VCaP (cell line): ENCODE results near the gene PAX5.
A peak's percentile ranks its signal among the peaks of the same experiment; 100 is the strongest.

Experiments
- H3K27ac ChIP-seq: fragments of 450-650 bp; 2 replicates; pipeline ENCODE4 v1.5.1; 2017
- TF ChIP-seq, protein P1 (sequence below): fragments of 450-650 bp; conservative IDR thresholded peaks from 2 replicates; pipeline ENCODE4 v1.5.1; 2017; ENCODE audit warnings: mild to moderate bottlenecking, moderate library complexity

The PAX5 gene

DNA sequence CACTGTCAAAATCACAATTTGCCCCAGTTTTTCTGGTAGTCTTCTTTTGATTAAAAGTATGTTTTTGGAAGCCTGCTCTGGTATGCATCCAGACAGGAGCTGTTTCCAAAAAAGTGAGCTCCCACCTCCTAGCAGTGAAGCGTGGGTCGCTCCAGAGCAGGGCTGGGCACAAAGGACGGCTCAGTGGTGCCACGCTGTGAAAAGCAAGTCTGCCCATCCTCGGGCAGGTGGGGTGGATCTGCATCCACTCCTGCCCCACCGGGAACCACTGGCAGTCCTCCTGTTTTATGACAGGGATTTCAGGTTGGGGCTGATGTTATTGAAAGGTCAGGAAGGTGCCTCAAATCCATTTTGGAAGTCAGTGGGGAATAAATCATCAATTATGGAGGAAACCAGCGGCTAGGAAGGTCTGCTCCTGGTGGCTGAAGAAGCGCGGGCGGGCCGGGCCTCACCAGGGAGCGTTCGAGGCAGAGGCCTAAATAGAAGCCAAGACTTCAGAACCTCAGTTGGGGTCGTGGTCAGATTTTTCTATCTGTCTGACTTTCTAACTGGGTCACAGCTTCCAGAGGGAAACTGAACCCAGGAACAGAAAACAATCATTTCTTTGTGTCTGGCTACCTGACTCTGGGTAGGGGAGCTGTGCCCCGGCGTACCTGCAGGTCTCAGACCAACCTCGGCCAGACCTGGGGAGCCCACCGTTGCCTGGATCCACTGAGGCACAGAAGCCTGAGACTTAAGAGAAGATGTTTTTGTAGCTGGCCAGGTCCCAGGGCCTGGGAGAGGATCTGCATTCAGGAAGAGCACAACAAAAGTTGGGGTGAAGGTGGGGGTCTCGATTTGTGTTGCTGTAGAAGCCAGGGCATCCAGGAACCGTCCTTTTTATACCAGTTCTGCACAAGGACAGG, 168.1 kb downstream of the PAX5 start:
- TF ChIP-seq, protein P1, sequence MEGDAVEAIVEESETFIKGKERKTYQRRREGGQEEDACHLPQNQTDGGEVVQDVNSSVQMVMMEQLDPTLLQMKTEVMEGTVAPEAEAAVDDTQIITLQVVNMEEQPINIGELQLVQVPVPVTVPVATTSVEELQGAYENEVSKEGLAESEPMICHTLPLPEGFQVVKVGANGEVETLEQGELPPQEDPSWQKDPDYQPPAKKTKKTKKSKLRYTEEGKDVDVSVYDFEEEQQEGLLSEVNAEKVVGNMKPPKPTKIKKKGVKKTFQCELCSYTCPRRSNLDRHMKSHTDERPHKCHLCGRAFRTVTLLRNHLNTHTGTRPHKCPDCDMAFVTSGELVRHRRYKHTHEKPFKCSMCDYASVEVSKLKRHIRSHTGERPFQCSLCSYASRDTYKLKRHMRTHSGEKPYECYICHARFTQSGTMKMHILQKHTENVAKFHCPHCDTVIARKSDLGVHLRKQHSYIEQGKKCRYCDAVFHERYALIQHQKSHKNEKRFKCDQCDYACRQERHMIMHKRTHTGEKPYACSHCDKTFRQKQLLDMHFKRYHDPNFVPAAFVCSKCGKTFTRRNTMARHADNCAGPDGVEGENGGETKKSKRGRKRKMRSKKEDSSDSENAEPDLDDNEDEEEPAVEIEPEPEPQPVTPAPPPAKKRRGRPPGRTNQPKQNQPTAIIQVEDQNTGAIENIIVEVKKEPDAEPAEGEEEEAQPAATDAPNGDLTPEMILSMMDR, result no peak
- no peak overlapping the region for H3K27ac ChIP-seq

DNA sequence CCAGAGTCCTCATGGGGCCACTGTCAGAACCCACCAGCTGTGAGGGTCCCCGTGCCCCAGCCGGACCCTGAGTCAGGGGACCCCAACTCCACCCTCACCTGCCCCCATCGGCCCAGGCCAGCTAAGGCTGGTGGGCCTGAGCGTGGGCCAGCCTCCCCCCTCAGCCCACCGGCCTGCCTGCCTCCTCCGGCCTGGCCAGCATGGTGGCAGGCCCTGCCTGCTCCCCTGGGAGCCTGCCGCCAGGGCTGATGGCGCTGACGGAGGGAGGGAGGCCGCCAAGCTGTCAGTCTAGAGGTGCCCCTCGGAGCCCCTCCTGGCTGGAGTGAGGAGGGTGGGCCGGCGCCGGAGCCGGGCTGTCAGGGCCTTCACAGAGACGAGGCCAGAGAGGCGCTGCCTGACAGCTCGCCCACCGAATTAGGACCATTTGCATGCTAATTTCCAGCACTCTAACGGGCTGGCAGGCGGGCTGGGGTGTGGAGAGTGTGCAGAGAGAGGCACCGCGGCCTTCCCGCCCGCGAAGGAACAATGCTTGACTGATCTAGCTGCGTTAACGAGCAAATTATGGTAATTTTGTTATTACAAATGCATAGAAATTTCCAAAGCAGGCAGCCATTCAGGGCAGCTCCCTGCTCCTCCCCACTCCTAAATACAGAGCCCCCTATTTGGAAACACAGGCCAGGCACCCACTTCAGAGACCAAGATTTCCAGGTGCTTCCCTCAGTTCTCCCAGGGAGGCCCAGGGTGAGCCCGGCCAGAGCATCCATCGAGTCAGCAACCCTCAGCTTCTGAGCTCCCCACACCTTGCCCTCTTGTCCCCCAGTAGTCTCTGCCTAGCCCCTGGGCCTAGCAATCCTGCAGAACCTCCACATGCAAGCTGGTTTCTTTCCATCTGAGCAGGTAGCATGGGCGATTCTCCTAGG, 169.3 kb downstream of the PAX5 start:
- H3K27ac ChIP-seq, result no peak overlapping the region
- TF ChIP-seq, protein P1, result no peak

DNA sequence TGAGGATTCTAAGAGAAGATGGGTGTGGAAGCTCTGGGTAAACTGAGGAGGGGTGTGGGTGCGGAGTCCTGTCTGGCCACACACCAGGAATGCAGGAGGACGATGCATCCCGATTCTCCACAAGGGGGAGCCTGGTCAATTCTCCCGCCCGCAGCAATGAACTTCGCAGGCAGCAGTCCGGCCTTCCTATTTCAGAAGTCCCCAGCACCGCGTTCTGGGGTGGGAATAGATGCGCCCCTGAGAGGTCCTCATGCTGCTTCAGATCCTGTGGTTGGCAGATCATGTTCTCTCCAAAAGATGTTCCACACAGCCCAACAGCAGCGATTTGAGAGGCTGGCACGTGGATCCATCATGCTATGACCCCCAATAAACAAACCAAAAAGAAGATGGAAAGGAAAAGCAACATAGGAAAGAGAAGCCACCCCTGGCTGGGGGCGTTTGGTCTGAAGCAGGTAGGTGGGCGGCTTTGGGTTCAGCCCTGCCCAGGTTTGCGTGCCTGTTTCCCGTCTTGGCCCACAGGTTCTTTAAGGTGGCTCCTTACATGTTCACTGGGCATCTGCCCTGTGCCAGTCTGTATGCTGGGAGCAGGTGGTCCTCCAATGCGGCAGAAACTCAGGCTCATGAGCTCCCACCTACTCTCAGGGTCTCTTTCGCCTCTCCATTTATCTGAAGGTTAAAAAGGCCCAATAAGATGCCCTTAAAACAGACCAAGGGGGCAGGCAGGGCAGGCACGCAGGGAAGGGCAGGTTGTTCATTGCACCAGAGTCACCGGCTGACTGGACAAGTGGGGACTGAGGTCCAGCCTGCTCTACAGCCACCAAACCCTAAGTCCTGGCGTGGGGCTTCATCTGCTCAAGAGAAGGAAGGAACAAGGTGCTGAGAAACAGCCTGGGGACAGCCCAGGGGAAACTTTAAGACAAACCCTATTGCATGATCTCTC, 171.6 kb downstream of the PAX5 start:
- TF ChIP-seq, protein P1, result peak; percentile 85
- H3K27ac ChIP-seq, result no peak overlapping the region

DNA sequence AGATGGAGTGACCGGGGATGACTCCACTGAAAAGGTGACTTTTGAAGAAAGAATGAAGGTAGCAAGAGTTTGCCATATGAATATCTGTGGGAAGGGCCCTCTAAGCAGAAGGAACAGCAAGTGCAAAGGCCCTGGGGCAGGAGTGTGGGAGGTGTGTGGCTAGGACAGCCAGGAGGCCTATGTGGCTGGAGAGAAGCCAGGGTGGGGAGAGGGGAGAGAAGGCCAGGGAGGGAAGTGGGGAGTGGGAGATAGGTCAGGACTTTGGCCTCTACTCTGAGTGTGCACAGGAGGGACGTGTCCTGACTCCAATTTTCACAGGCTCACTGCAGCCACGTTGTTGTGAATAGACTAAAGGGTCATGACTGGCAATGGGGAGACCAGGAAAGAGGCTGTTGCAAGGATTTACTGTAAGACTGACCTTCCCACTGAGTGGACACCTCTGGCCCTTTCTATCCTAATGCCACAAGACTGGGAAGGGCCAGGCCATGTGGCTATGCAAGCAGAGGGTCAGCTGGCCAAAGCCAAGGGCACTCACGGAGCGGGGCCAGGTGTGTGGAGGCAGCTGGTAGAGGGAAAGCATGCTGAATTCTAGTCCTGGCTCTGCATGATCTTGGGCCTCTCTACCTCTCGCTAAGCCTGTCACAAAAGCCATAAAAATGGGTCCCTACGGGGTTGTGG, 172.4 kb downstream of the PAX5 start:
- H3K27ac ChIP-seq, result no peak overlapping the region
- TF ChIP-seq, protein P1, result no peak

DNA sequence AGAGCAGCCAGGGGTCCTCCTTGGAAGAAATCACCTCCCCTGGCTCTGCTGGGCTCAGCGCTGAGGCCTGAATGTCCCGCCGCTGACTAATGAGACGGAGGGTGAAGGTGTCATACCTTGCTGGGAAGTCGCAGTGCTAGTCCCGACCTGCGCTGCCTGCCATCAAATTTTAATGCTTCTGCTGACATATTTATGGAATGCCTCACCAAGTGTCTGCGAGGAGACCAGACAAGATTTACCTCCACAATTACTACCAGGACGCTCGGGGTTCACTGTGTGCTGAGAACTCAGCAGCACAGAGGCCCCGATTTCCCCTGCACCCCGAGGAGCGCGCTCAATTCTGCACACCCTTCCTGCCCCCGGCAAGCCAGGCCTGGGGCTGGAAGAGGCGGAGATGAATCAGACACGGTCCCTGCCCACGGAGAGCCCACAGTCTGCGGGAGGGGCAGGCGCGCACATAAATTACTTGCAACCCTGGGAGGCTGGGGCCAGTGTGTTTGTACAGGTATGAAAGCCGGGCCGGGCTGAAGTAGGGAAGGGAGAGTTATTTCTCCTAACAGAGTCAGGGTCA, 175.2 kb downstream of the PAX5 start:
- H3K27ac ChIP-seq, result no peak overlapping the region
- TF ChIP-seq, protein P1, result no peak

DNA sequence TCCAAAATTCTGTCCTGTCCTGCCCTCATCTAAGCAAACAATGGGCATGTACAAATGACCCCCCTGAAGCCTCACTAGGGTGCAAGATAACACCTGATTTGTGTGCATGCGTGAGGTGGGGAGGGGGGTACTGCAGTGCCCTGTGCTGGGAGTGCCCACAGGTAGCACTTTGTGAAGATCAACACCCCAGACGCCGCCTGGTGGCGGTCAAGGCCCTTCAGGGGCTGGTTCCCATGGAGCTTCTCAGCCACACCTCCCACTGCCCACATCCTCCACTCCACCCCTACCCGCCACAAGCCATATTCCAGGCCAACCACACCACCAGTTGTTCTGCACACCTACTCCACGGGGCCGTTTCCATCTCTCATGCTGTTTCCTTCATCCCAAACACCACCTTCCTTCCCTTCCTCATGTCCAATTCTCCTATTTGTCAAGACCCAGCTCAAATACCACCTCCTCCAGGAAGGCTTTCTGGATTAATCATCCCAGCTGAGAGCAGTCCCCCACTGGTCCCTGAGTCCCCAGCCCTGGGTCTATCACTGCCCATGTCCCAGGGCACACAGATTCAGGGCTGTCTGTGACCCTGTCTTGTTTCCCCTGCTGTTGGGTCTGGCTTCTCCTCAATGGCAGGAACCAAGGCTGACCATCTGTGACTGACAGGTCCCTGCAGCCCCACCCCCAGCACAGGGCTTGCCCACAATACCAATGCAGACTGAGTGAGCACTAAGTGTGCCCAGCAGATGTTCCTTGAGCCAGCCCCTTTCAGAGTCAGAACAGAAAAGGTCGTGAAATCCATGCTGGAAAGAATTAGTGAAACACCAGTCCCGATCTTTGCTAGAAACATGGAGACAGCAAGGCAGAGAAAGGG, 178.4 kb downstream of the PAX5 start:
- TF ChIP-seq, protein P1, result no peak
- H3K27ac ChIP-seq, result no peak overlapping the region
